Dedifferentiated amniotic fluid mesenchymal stem cell (primary cell): ENCODE measurements around the gene TM9SF4.
"Not testable (repeated sequence)": the region's sequence is repeated elsewhere in the genome, so short reads cannot be mapped to it uniquely, and the experiment has no call there.

ENCODE experiments used
- DNase-seq: peaks from one replicate; pipeline ENCODE4 v3.0.0-alpha.2; 2016; ENCODE audit errors: extremely low spot score

TM9SF4 gene

GRCh38 chr20:32189691-32190615, 80.4 kb downstream of the TM9SF4 start:
- DNase-seq: no peak

GRCh38 chr20:32190616-32191415, 81.3 kb downstream of the TM9SF4 start:
- DNase-seq: no peak

GRCh38 chr20:32191422-32191821, 81.9 kb downstream of the TM9SF4 start:
- DNase-seq: no peak

GRCh38 chr20:32191873-32192272, 82.4 kb downstream of the TM9SF4 start:
- DNase-seq: peak; percentile 23

GRCh38 chr20:32192698-32193097, 83.2 kb downstream of the TM9SF4 start:
- no peak for DNase-seq

GRCh38 chr20:32193336-32193735, 83.8 kb downstream of the TM9SF4 start:
- DNase-seq: not testable (repeated sequence)

- DNase-seq: no peak
Measured at GRCh38 chr20:32193996-32194395, 84.5 kb downstream of the TM9SF4 start.

GRCh38 chr20:32195581-32195980, 86.1 kb downstream of the TM9SF4 start:
- no peak for DNase-seq

- not testable (repeated sequence) for DNase-seq
Measured at GRCh38 chr20:32196613-32197012, 87.1 kb downstream of the TM9SF4 start.

- DNase-seq: not testable (repeated sequence)
Measured at GRCh38 chr20:32197136-32197535, 87.6 kb downstream of the TM9SF4 start.

- no peak for DNase-seq
Measured at GRCh38 chr20:32199006-32199405, 89.5 kb downstream of the TM9SF4 start.

- DNase-seq: no peak
Measured at GRCh38 chr20:32201296-32201976, 91.9 kb downstream of the TM9SF4 start.

GRCh38 chr20:32201977-32202363, 92.5 kb downstream of the TM9SF4 start:
- no peak for DNase-seq

GRCh38 chr20:32203356-32204204, 94.1 kb downstream of the TM9SF4 start:
- no peak for DNase-seq

GRCh38 chr20:32204205-32205109, 94.9 kb downstream of the TM9SF4 start:
- DNase-seq: no peak

- DNase-seq: no peak
Measured at GRCh38 chr20:32205110-32205842, 95.8 kb downstream of the TM9SF4 start.

GRCh38 chr20:32205843-32206759, 96.6 kb downstream of the TM9SF4 start:
- DNase-seq: no peak
